Measurements from ENCODE around the gene ARHGEF17.

DNA sequence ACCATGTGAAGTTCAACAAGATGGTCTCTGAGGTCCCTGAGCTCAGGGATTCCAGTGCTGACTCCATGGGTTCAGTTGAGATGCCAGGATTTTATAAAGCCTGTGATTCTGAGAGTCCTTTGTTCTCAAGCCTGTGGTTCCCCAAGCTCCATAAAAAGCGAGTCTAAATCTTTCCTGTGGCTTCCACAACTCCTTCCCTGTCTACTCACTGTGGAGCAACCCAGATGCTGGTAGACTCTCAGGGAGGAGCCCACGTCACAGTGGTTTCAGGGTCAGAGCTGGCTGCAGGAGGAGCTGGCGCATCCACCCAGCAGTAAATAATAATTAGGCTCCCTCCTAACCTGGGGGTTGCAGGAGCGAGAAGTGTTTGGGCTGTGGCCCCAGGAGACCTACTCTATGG, 66.1 kb downstream of the ARHGEF17 start:
- no peak for TF ChIP-seq YY1 (IDR thresholded peaks at IDR 0.05; ENCODE audit: insufficient read depth, insufficient read length)
- TF ChIP-seq SUZ12 (IDR thresholded peaks at IDR 0.05; ENCODE audit: extremely low read depth, insufficient read depth, insufficient read length): no peak
